ENCODE measurements around the gene PTPN1. TPM values are rescaled to one million over a fixed set of nuclear protein-coding genes. Genes with fewer than 3 reads are reported as not detected.

PTPN1 gene
- total and polyA plus RNA-seq, 4 donors: 51.4 to 80.4 (median 64.7) TPM

- H3K4me1 ChIP-seq (ENCODE audit: control insufficient read depth in 5 of 5, insufficient read depth in 5 of 5, low read length in 5 of 5): peaks cover 4 to 19% (median 11%) of the 10 kb centered on the region in 5 donors
- H3K36me3 ChIP-seq (ENCODE audit: control insufficient read depth in 4 of 4, insufficient read depth in 4 of 4, low read length in 4 of 4): peaks cover 44 to 58% (median 48%) of the 10 kb centered on the region in 4 donors
- WGBS, 2 donors: 75 to 84% methylated on average over 17 of the region's 17 CpGs
- H3K9ac ChIP-seq (ENCODE audit: insufficient read depth in 1 of 2, low read length in 2 of 2): no peak overlapping the region
- H3K9me3 ChIP-seq (ENCODE audit: control insufficient read depth in 4 of 4, insufficient read depth in 3 of 4, low read length in 3 of 4): no peaks in the 10 kb centered on the region
- ATAC-seq (ENCODE audit: insufficient read depth, low FRiP score) (peak; percentile 8), DNase-seq (no peak)
- no peak overlapping the region for H3K27ac ChIP-seq (ENCODE audit: low read depth in 1 of 2, low read length in 1 of 2)
- no peak for TF ChIP-seq CTCF (IDR thresholded peaks at IDR 0.05; ENCODE audit: control extremely low read depth, extremely low read depth)
- H3K4me3 ChIP-seq: no peak overlapping the region
- no peaks in the 10 kb centered on the region for H3K27me3 ChIP-seq (ENCODE audit: control insufficient read depth in 3 of 3, insufficient read depth in 3 of 3, low read length in 2 of 3)
Measured at GRCh38 chr20:50577175-50578018, 67.2 kb downstream of the PTPN1 start.

DNA sequence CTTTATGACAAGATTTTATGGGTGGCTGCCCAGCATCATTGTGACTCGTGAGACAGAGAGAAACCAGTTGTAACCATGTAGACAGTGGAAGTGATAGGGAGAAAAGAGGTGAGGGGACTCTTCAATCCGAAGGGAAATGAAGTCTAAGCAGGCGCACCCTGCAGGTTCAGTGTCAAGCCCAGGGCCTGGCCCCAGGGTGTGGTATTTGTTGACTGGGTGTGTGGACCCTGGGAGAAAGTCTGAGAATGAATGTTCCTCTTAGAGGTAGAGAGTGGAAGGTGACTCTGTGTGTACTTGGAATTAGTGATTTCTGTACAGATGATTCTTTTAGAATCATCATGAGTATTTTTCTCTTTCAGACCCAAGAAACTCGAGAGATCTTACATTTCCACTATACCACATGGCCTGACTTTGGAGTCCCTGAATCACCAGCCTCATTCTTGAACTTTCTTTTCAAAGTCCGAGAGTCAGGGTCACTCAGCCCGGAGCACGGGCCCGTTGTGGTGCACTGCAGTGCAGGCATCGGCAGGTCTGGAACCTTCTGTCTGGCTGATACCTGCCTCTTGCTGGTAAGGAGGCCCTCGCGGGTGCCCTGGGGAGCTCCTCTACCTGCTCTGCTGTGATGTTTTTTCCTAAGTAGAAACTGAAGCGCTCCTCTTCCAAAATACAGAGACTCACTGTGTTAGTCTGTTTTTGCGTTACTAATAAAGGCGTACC is 68.0 kb downstream of the PTPN1 start:
- Histone ChIP-seq H3K27ac (ENCODE audit: low read depth in 1 of 2, low read length in 1 of 2) (no peak overlapping the region), H3K4me1 (ENCODE audit: control insufficient read depth in 5 of 5, insufficient read depth in 5 of 5, low read length in 5 of 5) (peaks cover 0 to 10% (median 3%) of the 10 kb centered on the region in 5 donors), H3K9ac (ENCODE audit: insufficient read depth in 1 of 2, low read length in 2 of 2) (no peak overlapping the region), H3K4me3 (no peak overlapping the region), H3K27me3 (ENCODE audit: control insufficient read depth in 3 of 3, insufficient read depth in 3 of 3, low read length in 2 of 3) (no peaks in the 10 kb centered on the region), H3K36me3 (ENCODE audit: control insufficient read depth in 4 of 4, insufficient read depth in 4 of 4, low read length in 4 of 4) (peaks cover 48 to 63% (median 50%) of the 10 kb centered on the region in 4 donors), H3K9me3 (ENCODE audit: control insufficient read depth in 4 of 4, insufficient read depth in 3 of 4, low read length in 3 of 4) (no peaks in the 10 kb centered on the region)
- DNase-seq (no peak), ATAC-seq (ENCODE audit: insufficient read depth, low FRiP score) (no peak)
- 91 to 95% methylated on average over 14 of the region's 14 CpGs for WGBS, 2 donors
- no peak for TF ChIP-seq CTCF (IDR thresholded peaks at IDR 0.05; ENCODE audit: control extremely low read depth, extremely low read depth)

DNA sequence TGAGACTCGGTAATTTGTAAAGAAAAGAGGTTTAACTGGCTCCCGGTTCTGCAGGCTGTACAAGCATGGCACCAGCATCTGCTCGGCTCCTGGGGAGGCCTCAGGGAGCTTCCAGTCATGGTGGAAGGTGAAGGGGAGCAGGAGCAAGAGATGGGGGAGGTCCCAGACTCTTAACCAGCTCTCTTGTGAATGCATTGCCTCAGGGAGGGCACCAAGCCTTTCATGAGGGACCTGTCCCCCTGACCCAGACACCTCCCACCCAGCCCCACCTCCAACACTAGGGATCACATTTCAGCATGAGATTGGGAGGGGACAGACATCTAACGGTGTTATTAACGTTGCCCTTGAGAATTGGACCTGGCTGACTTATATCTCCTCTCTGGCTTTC is 68.6 kb downstream of the PTPN1 start:
- Histone ChIP-seq H3K9me3 (ENCODE audit: control insufficient read depth in 4 of 4, insufficient read depth in 3 of 4, low read length in 3 of 4) (no peaks in the 10 kb centered on the region), H3K27ac (ENCODE audit: low read depth in 1 of 2, low read length in 1 of 2) (no peak overlapping the region), H3K4me1 (ENCODE audit: control insufficient read depth in 5 of 5, insufficient read depth in 5 of 5, low read length in 5 of 5) (peaks cover 0 to 6% (median 0%) of the 10 kb centered on the region in 5 donors), H3K36me3 (ENCODE audit: control insufficient read depth in 4 of 4, insufficient read depth in 4 of 4, low read length in 4 of 4) (peaks cover 48 to 68% (median 54%) of the 10 kb centered on the region in 4 donors), H3K4me3 (no peak overlapping the region), H3K27me3 (ENCODE audit: control insufficient read depth in 3 of 3, insufficient read depth in 3 of 3, low read length in 2 of 3) (no peaks in the 10 kb centered on the region), H3K9ac (ENCODE audit: insufficient read depth in 1 of 2, low read length in 2 of 2) (no peak overlapping the region)
- 75% methylated on average over 5 of the region's 5 CpGs for WGBS, 2 donors
- DNase-seq (no peak), ATAC-seq (ENCODE audit: insufficient read depth, low FRiP score) (no peak)
- no peak for TF ChIP-seq CTCF (IDR thresholded peaks at IDR 0.05; ENCODE audit: control extremely low read depth, extremely low read depth)

All from lung (tissue), 12 donors.